Endothelial cell (in vitro differentiated cells): ENCODE data around the gene N4BP2L2. TPM values are rescaled to one million over a fixed set of nuclear protein-coding genes. Genes with fewer than 3 reads are reported as not detected.

Experiments
- DNase-seq: peaks from one replicate; pipeline ENCODE4 v3.0.0; 2021; ENCODE audit warnings: low spot score
- H3K27ac Mint-ChIP-seq: one replicate; pipeline ENCODE4 v1.8.0; 2021; ENCODE audit warnings: mixed read lengths, inconsistent platforms; ENCODE audit not compliant: unreplicated experiment
- H3K27me3 Mint-ChIP-seq: one replicate; pipeline ENCODE4 v1.8.0; 2021; ENCODE audit warnings: mild to moderate bottlenecking, moderate library complexity, mixed read lengths, inconsistent platforms; ENCODE audit not compliant: unreplicated experiment
- H3K36me3 Mint-ChIP-seq: one replicate; pipeline ENCODE4 v1.8.0; 2021; ENCODE audit warnings: mild to moderate bottlenecking, low read depth, mixed read lengths, inconsistent platforms; ENCODE audit not compliant: unreplicated experiment
- H3K4me1 Mint-ChIP-seq: one replicate; pipeline ENCODE4 v1.8.0; 2021; ENCODE audit warnings: mild to moderate bottlenecking, mixed read lengths, inconsistent platforms; ENCODE audit not compliant: unreplicated experiment
- H3K4me3 Mint-ChIP-seq: one replicate; pipeline ENCODE4 v1.8.0; 2021; ENCODE audit warnings: mild to moderate bottlenecking, mixed read lengths, inconsistent platforms; ENCODE audit not compliant: unreplicated experiment
- H3K9me3 Mint-ChIP-seq: one replicate; pipeline ENCODE4 v1.8.0; 2021; ENCODE audit warnings: mixed read lengths, inconsistent platforms; ENCODE audit not compliant: unreplicated experiment
- CTCF ChIP-seq: fragments of 200-600 bp; sonication (generic); IDR thresholded peaks from one replicate; pipeline ENCODE4 v1.5.0; 2021; ENCODE audit warnings: antibody characterized with exemption; ENCODE audit not compliant: unreplicated experiment
- total RNA-seq: library from RNA; stranded (reverse); fragmentation: NEBNext Ultra II Directional; extraction: Animal tissue kit (Norgen Biotek cat#: 25700); gene quantifications from one replicate; pipeline ENCODE4 v1.2.1, GENCODE V29; 2021; ENCODE audit not compliant: unreplicated experiment

N4BP2L2 gene
- total RNA-seq, 1 donor from 2014 or later: 81.1 TPM

GRCh38 chr13:32425158-32425557 is 113.4 kb downstream of the N4BP2L2 start:
- TF ChIP-seq CTCF: no peak
- Mint-ChIP-seq H3K27me3 (peaks cover 14% of the 10 kb centered on the region), H3K4me1 (peaks cover 20% of the 10 kb centered on the region), H3K4me3 (no peak overlapping the region), H3K27ac (no peak overlapping the region), H3K9me3 (no peaks in the 10 kb centered on the region), H3K36me3 (peaks cover 17% of the 10 kb centered on the region)
- DNase-seq: no peak

GRCh38 chr13:32423592-32423991 is 115.0 kb downstream of the N4BP2L2 start:
- no peak overlapping the region for H3K27ac Mint-ChIP-seq
- H3K27me3 Mint-ChIP-seq: peaks cover 14% of the 10 kb centered on the region
- peaks cover 4% of the 10 kb centered on the region for H3K9me3 Mint-ChIP-seq
- TF ChIP-seq CTCF: no peak
- no peak overlapping the region for H3K4me3 Mint-ChIP-seq
- peaks cover 15% of the 10 kb centered on the region for H3K4me1 Mint-ChIP-seq
- peaks cover 23% of the 10 kb centered on the region for H3K36me3 Mint-ChIP-seq
- no peak for DNase-seq

- Mint-ChIP-seq H3K4me3 (no peak overlapping the region), H3K27ac (no peak overlapping the region), H3K36me3 (peaks cover 18% of the 10 kb centered on the region), H3K4me1 (peaks cover 3% of the 10 kb centered on the region), H3K27me3 (no peaks in the 10 kb centered on the region), H3K9me3 (peaks cover 7% of the 10 kb centered on the region)
- no peak for TF ChIP-seq CTCF
- no peak for DNase-seq
Observed at GRCh38 chr13:32419862-32420261, 118.7 kb downstream of the N4BP2L2 start.

- Mint-ChIP-seq H3K27me3 (no peaks in the 10 kb centered on the region), H3K36me3 (peaks cover 18% of the 10 kb centered on the region), H3K27ac (no peak overlapping the region), H3K4me3 (no peak overlapping the region), H3K4me1 (peaks cover 3% of the 10 kb centered on the region), H3K9me3 (peaks cover 7% of the 10 kb centered on the region)
- DNase-seq: no peak
- TF ChIP-seq CTCF: no peak
Observed at GRCh38 chr13:32417995-32418394, 120.6 kb downstream of the N4BP2L2 start.

GRCh38 chr13:32415019-32415418 is 123.6 kb downstream of the N4BP2L2 start:
- H3K27ac Mint-ChIP-seq: no peak overlapping the region
- no peak overlapping the region for H3K4me3 Mint-ChIP-seq
- H3K36me3 Mint-ChIP-seq: peaks cover 13% of the 10 kb centered on the region
- TF ChIP-seq CTCF: peak; percentile 56
- DNase-seq: peak; percentile 37
- peaks cover 7% of the 10 kb centered on the region for H3K9me3 Mint-ChIP-seq
- H3K27me3 Mint-ChIP-seq: no peaks in the 10 kb centered on the region
- H3K4me1 Mint-ChIP-seq: peaks cover 6% of the 10 kb centered on the region
